GM12878 (cell line): ENCODE data around the gene TTYH1.

Experiments
- ATF7 ChIP-seq: fragments of 450-650 bp; IDR thresholded peaks from 2 replicates; pipeline ENCODE4 v1.6.1; 2016; ENCODE audit warnings: low read depth, mild to moderate bottlenecking
- CBFB ChIP-seq: IDR thresholded peaks from 2 replicates; pipeline ENCODE4 v1.6.1; 2016; ENCODE audit warnings: antibody characterized with exemption, low read depth
- NRF1 ChIP-seq: conservative IDR thresholded peaks from 2 replicates; pipeline ENCODE4 v1.6.1; 2011; ENCODE audit warnings: mild to moderate bottlenecking, low read depth, low read length, improper control_type of control experiment
- POLR2A ChIP-seq: IDR thresholded peaks from 2 replicates; pipeline ENCODE4 v1.6.1; 2011; ENCODE audit warnings: low read depth, mild to moderate bottlenecking, low read length

GRCh38 chr19:54376610-54377285 lies 38.5 kb upstream of the TTYH1 start:
- TF ChIP-seq ATF7 (no peak), NRF1 (no peak), CBFB (no peak), POLR2A (no peak)
